ENCODE measurements around the gene RNF146. TPM values are rescaled to one million over a fixed set of nuclear protein-coding genes. Genes with fewer than 3 reads are reported as not detected.

Gene RNF146
- total RNA-seq, 1 experiment from 2014 or later, result 31.3 TPM

- Mint-ChIP-seq H3K9me3 (ENCODE audit: unreplicated experiment) (no peaks in the 10 kb centered on the region), H3K36me3 (ENCODE audit: insufficient read depth, unreplicated experiment) (peaks cover 55% of the 10 kb centered on the region), H3K4me1 (ENCODE audit: low read depth, unreplicated experiment) (no peaks in the 10 kb centered on the region), H3K4me3 (ENCODE audit: unreplicated experiment) (no peak overlapping the region), H3K27me3 (ENCODE audit: insufficient read depth, unreplicated experiment) (no peaks in the 10 kb centered on the region), H3K27ac (ENCODE audit: unreplicated experiment) (no peak overlapping the region)
- BruUV-seq (replicated peaks), result no TSS peak
- no peaks in the 10 kb centered on the region for H3K4me1 ChIP-seq
- ChIA-PET CTCF (no interaction called here), POLR2A (no interaction called here)
- H3K9me3 ChIP-seq, result no peaks in the 10 kb centered on the region
- no peak for DNase-seq
- peaks cover 1% of the 10 kb centered on the region; the same call in 1 of the 2 replicates for H3K36me3 ChIP-seq (ENCODE audit: control insufficient read depth, insufficient read depth, low read length)
- no peak overlapping the region for H3K4me3 ChIP-seq (ENCODE audit: low read depth, low read length)
- TF ChIP-seq CTCF (IDR thresholded peaks at IDR 0.05; ENCODE audit: insufficient read depth in 1 of 2, low read depth in 1 of 2, low read length in 1 of 2, severe bottlenecking in 1 of 2, unreplicated experiment in 1 of 2), result no peak
- no peaks in the 10 kb centered on the region for H3K27me3 ChIP-seq (replicated peaks; ENCODE audit: control insufficient read depth, insufficient read depth, low read length)
- intact Hi-C loops (cut with micrococcal nuclease; ENCODE audit: unreplicated experiment), result no loop called here
These were observed 24.0 kb downstream of the RNF146 start for GRCh38 chr6:127290391-127291265.

- no peaks in the 10 kb centered on the region for H3K4me1 Mint-ChIP-seq (ENCODE audit: low read depth, unreplicated experiment)
- intact Hi-C loops (cut with micrococcal nuclease; ENCODE audit: unreplicated experiment), result no loop called here
- H3K36me3 Mint-ChIP-seq (ENCODE audit: insufficient read depth, unreplicated experiment), result peaks cover 50% of the 10 kb centered on the region
- BruUV-seq (replicated peaks), result no TSS peak
- ChIA-PET POLR2A (interaction anchor here (0.6 kb wide), 1 partner anchor 11 kb away, joined by 8 read pairs; no protein-coding TSS in a partner anchor), CTCF (no interaction called here)
- H3K27me3 Mint-ChIP-seq (ENCODE audit: insufficient read depth, unreplicated experiment), result no peaks in the 10 kb centered on the region
- no peaks in the 10 kb centered on the region for H3K9me3 ChIP-seq
- H3K4me1 ChIP-seq, result no peaks in the 10 kb centered on the region
- TF ChIP-seq CTCF (IDR thresholded peaks at IDR 0.05; ENCODE audit: insufficient read depth in 1 of 2, low read depth in 1 of 2, low read length in 1 of 2, severe bottlenecking in 1 of 2, unreplicated experiment in 1 of 2), result no peak
- H3K9me3 Mint-ChIP-seq (ENCODE audit: unreplicated experiment), result no peaks in the 10 kb centered on the region
- H3K27me3 ChIP-seq (replicated peaks; ENCODE audit: control insufficient read depth, insufficient read depth, low read length), result no peaks in the 10 kb centered on the region
- peaks cover 1% of the 10 kb centered on the region; the same call in 1 of the 2 replicates for H3K36me3 ChIP-seq (ENCODE audit: control insufficient read depth, insufficient read depth, low read length)
- H3K27ac Mint-ChIP-seq (ENCODE audit: unreplicated experiment), result no peak overlapping the region
- no peak overlapping the region for H3K4me3 Mint-ChIP-seq (ENCODE audit: unreplicated experiment)
- no peak overlapping the region for H3K4me3 ChIP-seq (ENCODE audit: low read depth, low read length)
- DNase-seq, result no peak
These were observed 24.8 kb downstream of the RNF146 start for GRCh38 chr6:127291495-127291894.

GRCh38 chr6:127297502-127298070 is 30.9 kb downstream of the RNF146 start:
- CTCF ChIA-PET, result interaction anchor here (0.6 to 1.0 kb wide), 2 partner anchors 26 to 31 kb away, joined by 3 to 5 read pairs; partner anchors contain the start of gene RNF146
- no TSS peak for BruUV-seq (replicated peaks)
- no peak overlapping the region for H3K4me3 ChIP-seq (ENCODE audit: low read depth, low read length)

More at GRCh38 chr6:127297502-127298070, 30.9 kb downstream of the RNF146 start:
- no peaks in the 10 kb centered on the region for H3K27me3 ChIP-seq (replicated peaks; ENCODE audit: control insufficient read depth, insufficient read depth, low read length)
- H3K4me3 Mint-ChIP-seq (ENCODE audit: unreplicated experiment), result no peak overlapping the region
- peaks cover 11% of the 10 kb centered on the region; the same call in 1 of the 2 replicates for H3K4me1 ChIP-seq
- no peaks in the 10 kb centered on the region for H3K9me3 Mint-ChIP-seq (ENCODE audit: unreplicated experiment)
- POLR2A ChIA-PET, result interaction anchor here (1.2 kb wide), 1 partner anchor 31 kb away, joined by 5 read pairs; the partner anchor contains the start of gene RNF146
- no peaks in the 10 kb centered on the region for H3K27me3 Mint-ChIP-seq (ENCODE audit: insufficient read depth, unreplicated experiment)
- peak; percentile 63 to 64 for DNase-seq
- TF ChIP-seq CTCF (IDR thresholded peaks at IDR 0.05; ENCODE audit: insufficient read depth in 1 of 2, low read depth in 1 of 2, low read length in 1 of 2, severe bottlenecking in 1 of 2, unreplicated experiment in 1 of 2), result no peak
- peaks cover 4% of the 10 kb centered on the region; the same call in 1 of the 2 replicates for H3K9me3 ChIP-seq
- intact Hi-C loops (cut with micrococcal nuclease; ENCODE audit: unreplicated experiment), result no loop called here
- H3K27ac Mint-ChIP-seq (ENCODE audit: unreplicated experiment), result no peak overlapping the region
- no peaks in the 10 kb centered on the region for H3K36me3 ChIP-seq (ENCODE audit: control insufficient read depth, insufficient read depth, low read length)
- peaks cover 28% of the 10 kb centered on the region for H3K36me3 Mint-ChIP-seq (ENCODE audit: insufficient read depth, unreplicated experiment)
- H3K4me1 Mint-ChIP-seq (ENCODE audit: low read depth, unreplicated experiment), result peaks cover 11% of the 10 kb centered on the region
